ENCODE measurements around the gene ZBTB22.

The ZBTB22 gene

DNA sequence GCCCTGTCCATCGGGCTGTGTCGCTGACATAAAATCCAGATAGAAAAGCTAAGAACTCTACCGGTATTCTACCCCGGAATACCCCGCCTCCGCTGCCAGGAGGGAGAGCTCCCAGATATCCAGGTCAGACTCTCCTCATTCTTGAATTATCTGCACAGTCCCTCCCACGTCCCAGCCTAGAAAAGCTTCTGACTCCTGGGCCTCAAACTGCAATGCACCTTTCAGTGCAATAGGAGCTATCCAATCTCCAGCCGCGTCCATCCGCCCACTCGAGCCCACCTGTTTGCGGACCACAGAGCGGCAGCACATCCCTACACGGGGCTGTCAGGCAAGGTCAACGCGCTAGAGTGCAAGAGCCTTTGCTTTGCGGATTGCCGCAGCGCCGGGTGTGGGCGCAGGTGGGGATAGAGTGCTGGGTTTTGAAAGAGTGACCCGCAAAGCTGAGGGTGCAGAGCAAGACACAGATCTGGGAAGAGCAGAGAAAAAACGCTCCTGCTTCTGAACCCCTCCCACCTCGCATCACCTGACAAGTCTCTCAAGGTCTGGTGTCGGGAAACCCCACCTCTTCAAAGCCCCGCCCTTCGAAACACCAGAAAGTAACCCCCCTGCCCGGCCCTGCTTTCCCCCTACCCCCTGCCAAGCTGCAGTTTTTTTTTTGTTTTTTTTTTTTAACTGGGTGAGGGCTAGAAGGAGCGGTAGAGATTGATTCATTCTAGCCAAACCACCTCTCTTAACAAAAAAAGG is 5.0 kb downstream of the ZBTB22 start:
- peak overlapping the region; percentile 89 to 100 (median 97) for H3K27ac ChIP-seq
- peak overlapping the region; percentile 61 to 89 (median 82) for H3K4me3 ChIP-seq

DNA sequence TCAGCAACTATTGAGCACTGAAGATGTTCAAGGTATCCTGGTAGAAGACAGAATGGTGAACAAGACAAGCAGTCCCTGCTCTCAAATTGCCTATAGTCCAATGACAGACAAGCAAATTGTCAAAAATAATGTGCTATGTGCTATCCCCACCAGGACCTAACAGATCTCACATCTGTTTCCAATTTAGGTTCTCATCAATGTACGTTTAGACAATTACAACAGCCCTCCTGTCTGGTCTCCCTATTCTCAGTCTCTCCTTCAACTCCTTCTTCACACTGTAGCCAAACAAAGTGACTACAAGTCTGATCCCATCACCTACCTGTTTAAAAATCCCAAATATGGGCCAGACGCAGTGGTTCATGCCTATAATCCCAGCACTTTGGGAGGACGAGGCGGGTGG is 11.2 kb downstream of the ZBTB22 start:
- Histone ChIP-seq H3K4me3 (no peak overlapping the region), H3K27ac (no peak overlapping the region)

DNA sequence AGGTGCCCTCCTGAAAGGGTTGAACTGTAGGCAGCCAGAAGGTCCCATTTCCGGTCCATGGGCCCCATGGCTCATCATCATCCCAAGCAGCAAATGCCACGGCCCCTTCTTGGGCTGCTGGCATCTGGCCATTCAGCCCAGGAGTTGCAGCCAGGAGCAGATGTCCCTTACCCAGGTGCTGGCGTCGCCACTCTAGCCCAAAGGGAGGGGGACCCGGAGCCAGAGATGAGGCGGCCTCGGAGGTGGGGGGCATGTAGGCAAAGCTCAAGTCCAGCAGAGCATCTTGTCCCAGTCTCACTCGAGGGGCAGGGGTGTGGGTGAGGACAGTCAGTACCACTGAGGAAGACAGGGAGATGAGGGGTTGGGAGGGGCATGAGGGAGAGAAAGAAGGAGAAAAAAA is 12.5 kb downstream of the ZBTB22 start:
- Histone ChIP-seq H3K27ac (peak overlapping the region in 2 of 21 experiments; percentile 11 to 14), H3K4me3 (no peak overlapping the region)

DNA sequence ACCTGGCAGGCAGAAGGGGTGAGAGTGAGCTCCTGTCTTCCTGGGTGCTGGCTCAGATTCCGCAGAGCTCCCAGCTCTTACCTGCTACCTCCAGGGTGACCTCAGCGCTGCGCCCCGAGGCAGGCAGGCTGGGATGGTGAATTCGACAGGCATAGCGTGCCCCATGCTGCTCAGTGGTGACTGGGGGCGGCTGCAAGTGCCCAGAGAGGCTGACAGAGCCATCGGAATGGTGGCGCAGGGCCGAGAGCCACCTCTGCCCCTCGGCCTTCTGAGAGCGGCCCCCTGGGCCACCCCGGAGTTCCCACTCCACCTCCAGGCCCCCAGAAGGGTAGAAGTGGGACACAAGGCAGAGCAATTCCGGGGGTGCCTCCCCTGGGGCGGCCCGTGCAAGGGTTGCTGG is 13.3 kb downstream of the ZBTB22 start:
- peak overlapping the region in 2 of 21 experiments; percentile 11 to 14 for H3K27ac ChIP-seq
- H3K4me3 ChIP-seq = no peak overlapping the region

DNA sequence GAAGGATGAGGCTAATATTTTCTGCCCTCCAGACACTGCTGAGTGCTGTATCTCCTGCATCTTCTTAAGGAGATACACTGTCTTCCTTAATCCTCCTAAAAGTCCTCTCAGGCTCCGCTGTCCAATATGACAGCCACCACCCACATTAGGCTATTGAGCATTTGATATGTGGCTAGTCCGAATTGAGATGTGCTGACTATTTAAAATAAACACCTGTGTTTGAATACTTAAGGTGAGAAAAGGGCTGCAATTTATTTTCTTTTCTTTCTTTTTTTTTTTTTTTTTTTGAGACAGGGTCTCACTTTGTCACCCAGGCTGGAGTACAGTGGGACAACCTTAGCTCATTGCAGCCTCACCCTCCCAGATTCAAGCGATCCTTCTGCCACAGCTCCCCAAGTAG is 15.7 kb downstream of the ZBTB22 start:
- Histone ChIP-seq H3K4me3 (no peak overlapping the region), H3K27ac (no peak overlapping the region)

DNA sequence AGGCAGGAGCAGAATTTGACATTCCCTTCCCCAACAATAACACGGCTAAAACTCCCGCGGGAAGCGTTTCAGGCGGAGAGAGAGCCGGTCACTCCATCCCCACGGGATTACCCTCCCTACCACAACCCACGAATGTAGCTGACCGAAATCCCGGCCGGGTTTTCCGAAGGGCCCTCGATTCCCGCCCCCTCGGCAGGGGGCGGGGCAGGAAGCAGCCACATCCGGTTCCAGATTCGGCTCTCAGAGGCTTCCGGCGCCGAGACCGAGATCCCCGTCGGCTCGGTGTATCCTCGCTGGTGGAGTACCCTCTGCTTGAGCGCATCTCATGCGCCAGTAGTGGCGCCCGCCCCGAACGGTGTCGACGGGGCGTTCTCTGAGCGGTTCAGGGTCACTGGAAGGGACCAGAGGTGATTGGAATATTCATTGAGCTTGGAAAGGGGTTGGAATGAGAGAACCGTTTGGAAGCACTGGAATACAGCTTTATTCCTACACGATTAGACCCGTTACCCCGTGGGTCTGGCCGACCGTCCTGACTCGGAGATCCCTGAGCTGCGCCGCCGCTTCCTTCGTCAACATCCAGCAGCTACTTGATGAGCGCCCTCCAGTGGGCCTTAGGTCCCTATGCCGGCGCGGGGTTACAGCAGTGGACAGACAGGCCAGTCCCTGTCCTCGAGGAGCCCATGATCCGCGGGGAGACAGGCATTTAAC is 18.2 kb downstream of the ZBTB22 start:
- Histone ChIP-seq H3K4me3 (peak overlapping the region; percentile 42 to 82 (median 76)), H3K27ac (peak overlapping the region; percentile 74 to 100 (median 97))

DNA sequence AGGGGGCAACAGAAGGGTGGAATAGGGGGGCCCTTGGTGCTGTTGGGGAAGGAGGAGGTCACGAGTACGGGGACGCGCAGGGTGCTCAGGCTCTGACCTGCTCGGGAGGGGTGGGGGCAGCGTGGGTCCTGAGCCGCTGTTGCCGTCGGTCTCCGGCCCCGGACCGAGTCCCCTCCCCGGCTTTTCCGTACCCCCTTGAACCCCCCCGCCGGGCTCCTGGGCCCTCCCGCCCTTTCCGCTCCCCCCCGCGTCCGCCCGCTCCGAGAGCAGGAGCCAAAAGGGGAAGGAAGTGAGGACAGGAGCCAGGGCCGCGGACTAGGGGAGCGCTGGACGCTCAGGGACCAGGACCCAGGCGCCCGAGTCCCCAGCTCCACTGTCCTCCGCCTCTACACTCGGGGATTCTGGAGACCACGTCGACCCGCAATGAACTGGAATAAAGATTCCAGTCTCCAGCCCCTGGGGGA is 18.7 kb downstream of the ZBTB22 start, which contains the start of gene RGL2:
Gene RGL2, minus strand, starts transcription at position 170 of the 464 bp plus-strand sequence. CDS start 332 bp downstream, outside the sequence.
- Histone ChIP-seq H3K27ac (peak within 1 kb of the TSS; percentile 74 to 100 (median 97)), H3K4me3 (peak within 1 kb of the TSS; percentile 42 to 82 (median 76))

DNA sequence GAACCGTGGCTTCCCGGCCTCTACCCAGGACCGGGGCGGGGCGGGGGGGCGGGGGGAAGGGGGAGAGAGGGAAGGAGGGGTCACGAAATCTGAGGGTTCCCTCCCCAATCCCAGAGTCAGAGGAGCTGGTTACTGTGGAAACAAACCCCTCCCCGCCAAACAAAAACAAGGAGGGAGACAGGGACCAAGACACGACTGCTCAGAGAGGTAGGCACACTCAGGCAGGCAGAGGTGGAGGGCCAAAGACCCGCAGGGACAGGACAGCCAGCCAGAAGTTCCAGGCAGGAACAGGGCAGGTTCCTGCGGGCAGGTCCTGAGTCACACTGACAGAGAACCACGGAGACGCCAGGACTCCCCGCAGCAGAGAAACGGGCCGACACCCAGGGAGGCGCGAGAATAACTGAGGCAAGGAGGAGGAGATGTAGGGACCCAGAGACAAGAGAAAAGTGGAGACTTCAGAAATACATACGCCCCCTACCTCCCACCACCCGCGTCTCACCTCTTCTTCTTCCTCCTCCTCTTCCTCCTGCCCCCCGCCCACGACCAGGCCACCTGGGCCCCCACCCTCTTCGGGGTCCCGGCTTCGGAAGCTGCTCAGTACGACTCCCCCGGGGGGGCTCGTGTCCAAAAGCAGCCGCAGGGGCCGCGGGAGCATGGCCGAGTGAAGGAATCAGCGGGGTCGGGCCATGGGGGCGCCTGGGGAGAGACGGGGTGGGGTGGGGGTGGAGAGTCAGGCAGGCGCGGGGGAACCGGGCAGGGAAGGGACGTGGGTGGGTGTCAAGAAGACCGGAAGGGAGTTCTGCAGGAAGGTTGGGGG is 19.4 kb downstream of the ZBTB22 start:
- H3K4me3 ChIP-seq = peak overlapping the region; percentile 42 to 82 (median 76)

DNA sequence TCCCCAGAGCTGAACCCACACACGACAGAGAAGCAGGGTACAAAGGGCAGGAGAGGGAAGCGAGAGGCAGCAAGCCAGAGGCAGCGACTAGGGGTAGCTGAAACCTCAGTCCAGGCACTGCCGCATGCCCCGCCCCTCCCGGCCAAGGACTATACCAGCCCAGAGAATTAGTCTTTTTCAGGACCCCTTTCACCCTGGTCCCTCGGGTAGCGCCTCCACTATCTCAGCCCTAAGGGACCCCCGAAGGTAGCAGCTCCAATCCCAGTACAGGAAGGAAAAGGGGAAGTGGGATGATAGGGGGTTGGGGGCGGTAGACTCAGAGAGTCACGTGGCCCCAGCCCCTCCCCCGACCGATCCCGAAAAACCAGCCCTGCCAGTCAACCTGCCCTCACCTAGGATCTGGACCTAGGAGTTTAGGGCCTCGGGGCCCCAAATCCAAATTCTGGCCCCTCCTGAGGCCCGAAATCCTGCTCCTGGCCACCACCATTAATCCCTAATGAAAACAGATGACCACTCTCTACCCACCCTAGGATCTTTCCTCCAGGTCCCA is 20.1 kb downstream of the ZBTB22 start:
- H3K4me3 ChIP-seq = peak overlapping the region; percentile 42 to 82 (median 76)
- H3K27ac ChIP-seq = peak overlapping the region in 20 of 21 experiments; percentile 86 to 100 (median 97)

More for the DNA sequence above, 19.4 kb downstream of the ZBTB22 start:
- peak overlapping the region; percentile 74 to 100 (median 97) for H3K27ac ChIP-seq

DNA sequence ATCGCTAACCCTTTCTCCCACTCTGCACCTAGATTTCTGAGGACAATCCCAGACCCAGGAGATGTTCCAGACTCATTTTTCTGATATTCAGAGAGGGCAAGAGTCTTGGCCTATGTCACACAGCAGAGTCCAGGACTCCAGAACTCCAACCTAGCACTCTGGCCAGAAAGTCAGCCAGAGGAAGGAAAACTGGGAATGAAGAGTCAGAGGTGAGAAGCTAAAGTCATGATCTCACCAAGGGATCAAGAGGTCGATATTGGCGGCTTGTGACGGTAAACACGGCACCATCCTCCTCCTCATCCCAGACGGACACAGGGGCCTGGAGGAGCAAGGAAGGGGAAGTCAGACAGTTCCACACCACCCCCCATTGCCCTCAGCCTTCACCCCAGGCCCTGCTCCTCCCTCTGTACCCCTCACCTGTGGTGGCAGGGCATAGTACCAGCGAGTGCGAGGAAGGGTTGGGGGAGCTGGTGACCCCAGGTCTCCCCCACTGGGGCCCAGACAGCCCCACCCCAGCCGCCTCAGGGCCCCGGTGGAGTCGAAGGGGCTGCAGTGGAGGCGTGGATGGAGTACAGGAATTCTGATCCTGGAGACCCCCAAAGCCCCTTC is 20.6 kb downstream of the ZBTB22 start:
- H3K4me3 ChIP-seq = peak overlapping the region; percentile 42 to 82 (median 76)
- H3K27ac ChIP-seq = peak overlapping the region in 20 of 21 experiments; percentile 86 to 100 (median 97)

DNA sequence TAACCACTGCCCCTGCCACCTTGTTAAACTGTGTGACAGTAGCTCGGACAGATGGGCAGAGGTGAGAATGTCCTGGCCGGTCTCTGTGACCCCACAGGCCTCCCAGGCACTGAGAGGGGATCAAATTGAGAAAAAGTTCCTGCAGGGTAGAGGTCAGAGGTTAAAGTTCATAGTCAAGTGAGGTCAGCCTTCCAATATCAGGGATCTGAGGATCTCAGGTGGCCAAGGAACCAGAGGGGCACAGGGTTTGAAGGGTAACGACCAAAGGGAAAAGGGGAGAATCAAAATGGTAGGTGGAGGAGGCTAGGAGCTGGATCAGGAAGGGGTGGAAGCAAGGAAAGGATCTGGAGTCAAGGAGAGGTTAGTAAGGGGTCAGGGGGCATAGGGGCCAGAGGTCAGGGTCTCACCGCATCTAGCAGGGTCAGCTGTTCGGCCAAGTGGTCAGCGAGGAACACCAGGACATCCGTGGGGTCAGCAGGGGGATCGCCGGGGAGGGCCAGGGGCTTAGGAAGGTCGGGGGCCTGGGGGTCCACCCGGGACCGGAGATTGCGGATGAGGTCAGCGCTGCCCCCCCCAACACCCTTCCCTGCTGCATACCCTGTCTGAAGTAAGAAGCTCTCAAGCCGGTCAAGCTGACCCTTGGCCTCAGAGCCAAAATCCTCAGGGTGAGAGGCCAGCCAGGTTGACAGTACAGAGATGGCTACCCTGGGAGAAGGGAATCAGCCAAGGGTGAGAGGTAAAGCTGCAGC is 21.7 kb downstream of the ZBTB22 start:
- Histone ChIP-seq H3K27ac (peak overlapping the region in 5 of 21 experiments; percentile 0 to 98 (median 30)), H3K4me3 (no peak overlapping the region)

DNA sequence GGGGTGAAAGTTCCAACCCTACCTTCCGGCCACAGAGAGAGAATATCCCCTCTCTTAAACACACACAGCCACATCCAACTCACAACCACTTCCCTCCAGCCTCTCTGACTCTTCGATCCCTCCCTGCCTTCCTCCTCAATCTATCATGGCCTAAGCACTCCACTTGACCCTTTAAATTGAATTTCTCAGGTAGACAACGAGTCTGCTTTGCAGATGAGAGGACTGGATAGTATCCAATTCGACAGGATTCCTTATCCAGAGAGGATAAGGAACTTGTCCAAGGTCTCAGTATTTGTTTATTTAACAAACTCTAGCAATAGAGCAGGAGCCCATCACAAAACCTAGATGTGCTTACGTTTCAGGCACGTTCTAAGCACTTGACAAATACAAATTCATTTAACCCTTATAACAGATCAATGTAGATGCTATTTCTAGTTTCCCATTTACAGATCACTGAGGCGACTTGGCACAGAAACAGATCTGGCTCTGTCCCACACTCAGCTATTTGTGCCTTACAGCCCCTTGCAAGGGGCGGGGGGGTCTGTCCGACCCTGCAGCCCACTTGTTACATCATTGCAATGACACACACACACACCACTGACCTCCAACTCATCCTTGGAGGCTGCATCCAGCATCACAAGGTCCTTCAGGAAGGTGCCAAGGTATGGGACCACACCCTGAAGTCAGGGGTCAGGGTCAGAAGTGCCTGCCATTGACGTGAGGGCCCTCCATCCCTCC is 23.3 kb downstream of the ZBTB22 start:
- Histone ChIP-seq H3K27ac (no peak overlapping the region), H3K4me3 (no peak overlapping the region)

DNA sequence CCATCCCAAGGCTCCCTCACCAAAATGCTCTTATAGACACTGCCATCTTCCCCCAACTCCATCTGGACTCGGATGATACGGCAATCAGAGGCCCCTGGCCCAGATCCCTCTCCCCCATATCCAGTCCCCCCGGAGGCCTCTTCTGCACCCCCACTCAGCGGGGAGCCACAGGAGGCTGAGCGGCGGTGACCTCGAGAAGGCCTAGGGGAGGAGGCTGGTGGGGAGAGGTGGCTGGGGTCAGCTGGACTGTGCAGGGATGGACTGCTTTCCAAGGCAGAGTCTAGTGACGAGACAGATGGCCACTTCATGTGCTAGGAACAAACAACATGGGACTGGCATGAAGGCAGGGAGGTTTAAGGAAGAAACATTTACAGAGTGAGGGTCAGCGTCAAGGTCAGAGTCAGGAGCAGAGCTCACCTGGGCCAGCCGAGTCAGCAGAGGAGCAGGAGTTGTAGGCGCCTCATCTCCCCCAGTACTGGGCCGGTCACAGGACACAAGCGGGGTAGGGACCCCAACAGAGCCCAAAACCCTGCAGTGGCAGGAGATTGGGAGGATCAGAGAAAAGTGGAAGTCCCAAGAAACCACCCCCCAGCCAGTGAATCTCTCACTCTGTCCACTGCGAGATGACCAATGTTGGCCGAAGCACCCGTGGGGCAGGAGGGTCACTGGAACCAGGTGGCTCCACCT is 24.4 kb downstream of the ZBTB22 start:
- H3K27ac ChIP-seq = no peak overlapping the region
- no peak overlapping the region for H3K4me3 ChIP-seq

DNA sequence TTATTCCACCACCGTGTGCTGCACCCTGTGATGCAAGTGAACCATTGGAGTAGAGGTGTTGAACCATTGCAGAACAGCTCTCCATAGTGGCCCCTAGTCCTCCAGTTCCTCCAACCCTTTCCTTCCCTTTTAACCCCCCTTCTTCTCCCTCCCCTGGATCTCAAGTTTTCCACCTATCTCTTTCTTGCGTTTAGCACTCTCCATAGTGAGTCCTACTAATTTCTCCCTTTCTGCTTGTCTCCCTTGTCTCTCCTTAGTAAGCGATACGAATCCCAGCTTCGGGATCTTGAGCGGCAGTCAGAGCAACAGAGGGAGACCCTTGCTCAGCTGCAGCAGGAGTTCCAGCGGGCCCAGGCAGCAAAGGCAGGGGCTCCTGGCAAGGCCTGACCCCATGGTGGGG is 27.1 kb downstream of the ZBTB22 start:
- Histone ChIP-seq H3K4me3 (peak overlapping the region in 4 of 7 experiments; percentile 64 to 84 (median 74)), H3K27ac (peak overlapping the region in 4 of 21 experiments; percentile 6 to 85 (median 50))

DNA sequence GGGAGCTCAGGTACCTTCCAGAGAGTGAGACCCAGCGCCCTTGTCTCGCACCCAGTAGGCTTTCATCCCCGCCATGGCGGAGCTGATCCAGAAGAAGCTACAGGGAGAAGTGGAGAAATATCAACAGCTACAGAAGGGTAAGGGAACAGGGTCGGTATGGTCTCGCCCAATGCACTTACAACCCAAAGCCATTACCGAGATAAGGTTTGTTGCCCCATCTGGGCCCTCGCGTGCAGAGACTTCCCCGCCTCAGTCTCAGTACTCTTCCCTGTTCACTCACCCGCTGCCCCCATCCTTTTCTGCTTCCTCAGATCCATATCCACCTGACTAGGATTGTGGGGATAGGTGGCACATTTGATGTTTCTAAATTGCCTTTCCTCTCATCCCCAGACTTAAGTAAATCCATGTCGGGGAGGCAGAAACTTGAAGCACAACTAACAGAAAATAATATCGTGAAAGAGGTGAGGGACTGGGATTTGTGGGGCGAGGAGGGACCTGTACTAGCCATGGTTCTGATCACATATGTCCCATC is 27.7 kb downstream of the ZBTB22 start:
- peak overlapping the region in 20 of 21 experiments; percentile 47 to 91 (median 81) for H3K27ac ChIP-seq

DNA sequence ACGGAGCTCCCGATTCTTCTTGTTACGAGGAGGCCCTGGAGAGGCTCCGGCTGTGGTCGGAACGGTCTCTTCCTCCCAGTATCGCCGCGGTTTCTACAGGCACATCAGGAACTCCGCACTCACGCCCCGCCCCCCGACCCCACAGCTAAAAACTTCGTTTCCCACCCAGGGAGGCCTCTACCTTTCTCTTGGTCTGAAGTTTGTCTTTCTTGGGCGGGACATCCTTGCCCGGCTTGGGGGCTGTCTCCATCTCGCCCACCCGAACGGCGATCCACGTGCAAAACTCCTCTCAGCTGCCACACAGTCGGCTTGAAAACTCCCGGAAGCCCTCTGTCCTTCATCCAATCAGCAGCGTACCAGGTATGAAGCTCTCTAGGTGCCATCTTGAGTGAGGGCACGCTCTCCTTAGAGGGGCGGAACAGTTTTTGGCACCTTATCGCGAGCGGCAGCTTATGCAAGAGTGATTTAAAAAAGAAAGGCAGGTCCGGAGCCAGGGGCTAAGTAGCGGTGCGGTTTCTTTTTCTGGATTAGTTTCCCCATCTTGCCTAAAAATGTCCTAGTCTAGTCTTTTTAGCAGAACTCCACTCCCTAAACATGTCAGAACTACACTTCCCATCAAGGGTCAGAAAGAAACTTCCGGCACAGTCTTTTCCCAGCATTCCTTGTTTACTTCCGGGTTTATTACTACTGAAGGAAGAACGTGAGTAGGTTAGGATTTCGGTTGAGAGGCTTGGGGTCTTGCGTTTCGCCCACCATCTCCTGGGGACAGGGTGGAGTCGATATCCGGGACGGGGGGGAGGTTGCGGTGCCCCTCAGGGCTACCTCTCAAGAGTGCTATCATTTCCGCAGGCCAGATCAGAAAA is 28.4 kb downstream of the ZBTB22 start, which contains the start of the genes PFDN6 and WDR46:
Gene PFDN6, plus strand, starts transcription at position 681 of the 863 bp plus-strand sequence. CDS start 256 bp downstream, outside the sequence.
Gene WDR46, minus strand, starts transcription at position 319 of the 863 bp plus-strand sequence. Its CDS starts 69 bp downstream, at position 250.
- Histone ChIP-seq H3K27ac (peak within 1 kb of the TSS in 20 of 21 experiments; percentile 47 to 91 (median 81)), H3K4me3 (peak within 1 kb of the TSS; percentile 64 to 93 (median 78))

More for the DNA sequence above, 27.7 kb downstream of the ZBTB22 start:
- peak overlapping the region; percentile 64 to 93 (median 78) for H3K4me3 ChIP-seq

Data from skin epidermis (tissue), 12 donors.